HuH-7 (cell line): ENCODE data around the gene ZDHHC14.
"Not testable (repeated sequence)": the region's sequence is repeated elsewhere in the genome, so short reads cannot be mapped to it uniquely, and the experiment has no call there.

Source experiments
- DNase-seq: peaks from one replicate; pipeline ENCODE4 v3.0.0; 2011; ENCODE audit warnings: low spot score

Gene ZDHHC14

GRCh38 chr6:157467339-157467738 is 86.3 kb downstream of the ZDHHC14 start:
- DNase-seq, result not testable (repeated sequence)

- no peak for DNase-seq
Observed at GRCh38 chr6:157468054-157468453, 87.1 kb downstream of the ZDHHC14 start.

- no peak for DNase-seq
Observed at GRCh38 chr6:157468574-157468973, 87.6 kb downstream of the ZDHHC14 start.

GRCh38 chr6:157469378-157469777 is 88.4 kb downstream of the ZDHHC14 start:
- DNase-seq, result no peak

GRCh38 chr6:157471077-157471686 is 90.2 kb downstream of the ZDHHC14 start:
- DNase-seq, result no peak

GRCh38 chr6:157471895-157472686 is 91.1 kb downstream of the ZDHHC14 start:
- DNase-seq, result no peak

- DNase-seq, result no peak
Observed at GRCh38 chr6:157476797-157477196, 95.8 kb downstream of the ZDHHC14 start.

- DNase-seq, result no peak
Observed at GRCh38 chr6:157478926-157479325, 97.9 kb downstream of the ZDHHC14 start.

- DNase-seq, result no peak
Observed at GRCh38 chr6:157479464-157480303, 98.7 kb downstream of the ZDHHC14 start.

- DNase-seq, result no peak
Observed at GRCh38 chr6:157481189-157481864, 100.3 kb downstream of the ZDHHC14 start.

GRCh38 chr6:157481865-157482249 is 100.9 kb downstream of the ZDHHC14 start:
- DNase-seq, result no peak

- DNase-seq, result no peak
Observed at GRCh38 chr6:157483770-157484169, 102.8 kb downstream of the ZDHHC14 start.

- no peak for DNase-seq
Observed at GRCh38 chr6:157484181-157484580, 103.2 kb downstream of the ZDHHC14 start.

- DNase-seq, result no peak
Observed at GRCh38 chr6:157486572-157486971, 105.6 kb downstream of the ZDHHC14 start.

- DNase-seq, result no peak
Observed at GRCh38 chr6:157487110-157487773, 106.3 kb downstream of the ZDHHC14 start.

- no peak for DNase-seq
Observed at GRCh38 chr6:157488058-157488457, 107.1 kb downstream of the ZDHHC14 start.

GRCh38 chr6:157488716-157489118 is 107.7 kb downstream of the ZDHHC14 start:
- DNase-seq, result no peak

- DNase-seq, result no peak
Observed at GRCh38 chr6:157490611-157491269, 109.8 kb downstream of the ZDHHC14 start.

- no peak for DNase-seq
Observed at GRCh38 chr6:157491571-157492232, 110.7 kb downstream of the ZDHHC14 start.

- no peak for DNase-seq
Observed at GRCh38 chr6:157492249-157492648, 111.3 kb downstream of the ZDHHC14 start.

GRCh38 chr6:157492741-157493140 is 111.8 kb downstream of the ZDHHC14 start:
- DNase-seq, result no peak
